Loucy (cell line): Measurements from ENCODE around the gene ACTR10.

Experiments
- H2AFZ ChIP-seq: fragments of 200-600 bp; sonication (generic); 2 replicates; pipeline ENCODE4 v1.6.0; 2016; ENCODE audit warnings: antibody characterized with exemption, mild to moderate bottlenecking, low read length, moderate library complexity
- H3F3A ChIP-seq: fragments of 200-600 bp; 2 replicates; pipeline ENCODE4 v1.6.0; 2016; ENCODE audit warnings: antibody characterized with exemption, low read depth, mild to moderate bottlenecking
- H3K27me3 ChIP-seq: fragments of 200-600 bp; sonication (generic); 2 replicates; pipeline ENCODE4 v1.6.1; 2014; ENCODE audit warnings: low read length, mild to moderate bottlenecking; ENCODE audit not compliant: insufficient read depth, poor library complexity, severe bottlenecking
- H3K36me3 ChIP-seq: fragments of 200-600 bp; sonication (generic); 2 replicates; pipeline ENCODE4 v1.6.1; 2016; ENCODE audit warnings: low read length; ENCODE audit not compliant: insufficient read depth
- H3K4me1 ChIP-seq: fragments of 200-600 bp; sonication (generic); 2 replicates; pipeline ENCODE4 v1.5.1; 2014; ENCODE audit warnings: low read length, mild to moderate bottlenecking; ENCODE audit not compliant: insufficient read depth, poor library complexity, severe bottlenecking
- H3K4me2 ChIP-seq: fragments of 200-600 bp; sonication (generic); 2 replicates; pipeline ENCODE4 v1.6.0; 2014; ENCODE audit warnings: antibody characterized with exemption, low read length, low read depth, mild to moderate bottlenecking; ENCODE audit not compliant: poor library complexity, severe bottlenecking
- H3K4me3 ChIP-seq: fragments of 200-600 bp; sonication (generic); 2 replicates; pipeline ENCODE4 v1.5.1; 2014; ENCODE audit warnings: low read length, mild to moderate bottlenecking, mixed read lengths; ENCODE audit not compliant: poor library complexity, severe bottlenecking
- H3K79me2 ChIP-seq: fragments of 200-600 bp; sonication (generic); 2 replicates; pipeline ENCODE4 v1.6.1; 2014; ENCODE audit warnings: low read length; ENCODE audit not compliant: insufficient read depth
- H3K9ac ChIP-seq: fragments of 200-600 bp; sonication (generic); 2 replicates; pipeline ENCODE4 v1.6.0; 2014; ENCODE audit warnings: mild to moderate bottlenecking, low read depth, low read length, moderate library complexity; ENCODE audit not compliant: poor library complexity, severe bottlenecking
- H3K9me2 ChIP-seq: fragments of 200-600 bp; sonication (generic); replicated peaks from 2 replicates; pipeline ENCODE4 v1.6.1; 2016; ENCODE audit warnings: low read depth, low read length, mixed read lengths
- H3K9me3 ChIP-seq: fragments of 200-600 bp; sonication (generic); 2 replicates; pipeline ENCODE4 v1.6.1; 2014; ENCODE audit warnings: mild to moderate bottlenecking, antibody characterized with exemption, low read length, low read depth; ENCODE audit not compliant: insufficient read depth
- H4K20me1 ChIP-seq: fragments of 200-600 bp; sonication (generic); 2 replicates; pipeline ENCODE4 v1.6.0; 2014; ENCODE audit warnings: antibody characterized with exemption, low read length, mild to moderate bottlenecking; ENCODE audit not compliant: insufficient read depth, poor library complexity, severe bottlenecking
- EZH2phosphoT487 ChIP-seq: fragments of 200-600 bp; IDR thresholded peaks from 2 replicates; pipeline ENCODE4 v1.6.1; 2018; ENCODE audit warnings: antibody characterized with exemption, mild to moderate bottlenecking, moderate library complexity, borderline replicate concordance
- TF ChIP-seq, protein P1 (sequence below): fragments of 200-600 bp; sonication (generic); conservative IDR thresholded peaks from 2 replicates; pipeline ENCODE4 v1.5.1; 2014; ENCODE audit warnings: mild to moderate bottlenecking, antibody characterized with exemption, low read length

ACTR10 gene

DNA sequence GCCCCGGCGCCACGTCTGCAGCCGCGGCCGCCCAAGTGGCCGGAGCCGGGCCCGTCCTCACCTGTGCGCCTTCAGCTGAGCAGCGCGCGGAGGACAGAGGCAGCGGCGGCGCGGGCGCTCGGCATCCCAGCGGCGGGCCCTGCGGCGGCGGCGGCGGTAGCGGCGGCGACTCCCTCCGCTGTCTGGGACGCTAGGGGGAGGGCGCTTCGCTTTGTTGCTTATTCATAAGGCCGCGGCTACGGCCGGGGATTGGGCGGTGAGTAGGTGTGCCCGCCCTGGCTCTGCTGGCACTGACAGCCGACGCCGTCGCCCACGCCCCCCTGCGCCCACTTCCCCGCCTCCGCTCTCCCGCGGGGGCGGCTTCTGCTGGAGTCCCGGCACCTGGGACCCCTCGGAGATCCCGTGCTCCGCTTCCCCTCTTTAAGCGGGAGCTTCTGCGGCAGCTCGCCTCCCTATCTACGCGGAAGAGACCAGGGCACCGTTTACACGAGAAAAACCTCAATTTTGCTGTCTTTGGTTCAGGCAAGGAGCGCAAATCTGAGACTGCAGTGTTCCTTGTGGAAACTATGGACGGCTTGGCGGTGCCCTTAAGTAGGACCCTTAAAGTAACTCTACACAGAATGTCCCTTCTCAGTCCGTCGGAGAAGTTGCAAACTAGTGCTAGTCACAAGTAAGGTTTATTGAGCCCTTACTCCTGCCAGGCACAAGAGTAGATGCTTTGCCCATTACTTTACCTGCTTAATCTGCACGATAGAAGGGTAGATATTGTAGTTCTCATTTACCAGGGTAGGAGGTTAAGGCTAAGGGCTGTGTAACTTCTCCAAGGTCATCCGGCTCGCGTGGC lies 47.7 kb upstream of the ACTR10 start, which contains the start of gene ARMH4:
Gene ARMH4 (minus strand): TSS at position 200 of the 844 bp plus-strand sequence. CDS start 12,855 bp downstream, outside the sequence.
- Histone ChIP-seq H3K79me2 (no peaks in the 10 kb centered on the region), H3K4me2 (peak within 1 kb of the TSS; percentile 89), H2AFZ (peak within 1 kb of the TSS; percentile 96), H3K36me3 (no peaks in the 10 kb centered on the region), H3K9me2 (no peaks in the 10 kb centered on the region), H3K4me1 (peaks cover 6% of the 10 kb centered on the region), H3K9me3 (no peaks in the 10 kb centered on the region), H3F3A (no peaks in the 10 kb centered on the region), H3K4me3 (peak within 1 kb of the TSS; percentile 74), H4K20me1 (no peaks in the 10 kb centered on the region), H3K9ac (no peak within 1 kb of the TSS), H3K27me3 (peaks cover 32% of the 10 kb centered on the region)
- TF ChIP-seq, protein P1, sequence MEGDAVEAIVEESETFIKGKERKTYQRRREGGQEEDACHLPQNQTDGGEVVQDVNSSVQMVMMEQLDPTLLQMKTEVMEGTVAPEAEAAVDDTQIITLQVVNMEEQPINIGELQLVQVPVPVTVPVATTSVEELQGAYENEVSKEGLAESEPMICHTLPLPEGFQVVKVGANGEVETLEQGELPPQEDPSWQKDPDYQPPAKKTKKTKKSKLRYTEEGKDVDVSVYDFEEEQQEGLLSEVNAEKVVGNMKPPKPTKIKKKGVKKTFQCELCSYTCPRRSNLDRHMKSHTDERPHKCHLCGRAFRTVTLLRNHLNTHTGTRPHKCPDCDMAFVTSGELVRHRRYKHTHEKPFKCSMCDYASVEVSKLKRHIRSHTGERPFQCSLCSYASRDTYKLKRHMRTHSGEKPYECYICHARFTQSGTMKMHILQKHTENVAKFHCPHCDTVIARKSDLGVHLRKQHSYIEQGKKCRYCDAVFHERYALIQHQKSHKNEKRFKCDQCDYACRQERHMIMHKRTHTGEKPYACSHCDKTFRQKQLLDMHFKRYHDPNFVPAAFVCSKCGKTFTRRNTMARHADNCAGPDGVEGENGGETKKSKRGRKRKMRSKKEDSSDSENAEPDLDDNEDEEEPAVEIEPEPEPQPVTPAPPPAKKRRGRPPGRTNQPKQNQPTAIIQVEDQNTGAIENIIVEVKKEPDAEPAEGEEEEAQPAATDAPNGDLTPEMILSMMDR = no peak

DNA sequence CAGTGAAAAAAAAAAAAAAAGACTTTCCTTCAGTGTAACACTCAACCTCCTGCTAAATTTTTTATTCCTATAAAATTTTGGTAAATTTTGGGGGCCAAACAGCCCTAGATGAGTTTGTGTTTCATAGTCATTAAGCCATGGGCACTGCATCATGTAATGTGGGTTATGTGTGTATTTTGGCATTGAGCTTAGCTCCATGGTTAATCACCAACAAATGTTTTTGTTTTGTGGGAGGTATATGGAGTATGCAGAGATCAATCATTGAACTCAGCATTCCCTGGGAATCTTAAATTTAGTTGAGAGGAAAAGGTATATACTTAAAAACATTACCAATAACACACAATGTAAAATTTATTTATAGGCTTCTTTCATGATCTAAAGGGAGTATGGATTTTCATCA lies 39.4 kb upstream of the ACTR10 start:
- Histone ChIP-seq H3K36me3 (no peaks in the 10 kb centered on the region), H3K9me3 (no peaks in the 10 kb centered on the region), H3K27me3 (no peaks in the 10 kb centered on the region), H3K9me2 (no peaks in the 10 kb centered on the region), H4K20me1 (no peaks in the 10 kb centered on the region), H3K9ac (no peak overlapping the region), H2AFZ (no peak overlapping the region), H3K4me2 (no peak overlapping the region), H3K4me1 (no peaks in the 10 kb centered on the region), H3K79me2 (no peaks in the 10 kb centered on the region), H3F3A (no peaks in the 10 kb centered on the region), H3K4me3 (no peak overlapping the region)
- no peak for TF ChIP-seq EZH2phosphoT487
- TF ChIP-seq, protein P1 = no peak

DNA sequence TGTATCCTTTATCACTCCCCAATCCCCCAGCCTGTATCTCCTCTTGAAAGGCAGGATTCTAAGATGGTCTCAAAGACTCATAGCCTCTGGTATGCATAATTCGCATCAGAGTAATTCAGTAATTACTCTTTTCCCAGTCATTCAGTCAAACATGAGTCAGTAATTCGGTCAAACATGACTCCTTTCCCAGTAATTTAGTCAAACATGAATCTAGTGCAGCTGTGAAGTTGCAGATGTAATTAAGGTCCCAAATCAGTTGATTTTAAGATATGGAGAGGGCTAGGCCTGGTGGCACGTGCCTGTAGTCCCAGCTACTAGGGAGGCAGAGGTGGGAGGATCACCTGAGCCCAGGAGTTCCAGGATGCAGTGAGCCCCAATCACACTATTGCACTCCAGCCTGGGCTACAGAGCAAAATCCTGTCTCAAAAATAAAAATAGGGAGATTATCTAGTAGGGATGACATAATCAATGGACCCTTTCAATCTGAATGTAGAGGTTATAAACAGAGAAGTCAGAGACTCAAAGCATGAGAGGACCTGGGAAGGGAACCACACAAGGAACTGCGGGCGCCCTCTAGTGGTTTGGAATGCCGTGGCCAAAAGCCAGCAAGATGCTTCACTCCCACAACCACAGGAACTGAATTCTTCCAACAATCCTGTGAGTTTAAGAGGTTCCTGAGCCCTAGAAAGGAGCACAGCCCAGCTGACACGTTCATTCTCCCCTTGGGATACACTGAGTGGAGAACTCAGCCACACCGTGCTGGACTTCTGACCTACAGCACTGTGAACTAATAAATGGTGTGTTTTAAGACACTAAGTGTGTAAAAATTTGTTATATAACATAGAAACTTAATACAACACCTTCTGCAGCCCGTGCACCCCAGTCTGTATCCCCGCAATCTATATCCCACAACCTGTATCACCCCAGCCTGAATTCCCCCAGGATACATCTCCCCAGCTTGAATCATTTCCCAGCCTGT lies 33.7 kb upstream of the ACTR10 start:
- no peaks in the 10 kb centered on the region for H3K27me3 ChIP-seq
- no peaks in the 10 kb centered on the region for H3K9me2 ChIP-seq
- no peaks in the 10 kb centered on the region for H3K79me2 ChIP-seq
- H2AFZ ChIP-seq = peak overlapping the region; percentile 77
- no peak overlapping the region for H3K4me2 ChIP-seq
- H3K36me3 ChIP-seq = no peaks in the 10 kb centered on the region
- no peaks in the 10 kb centered on the region for H3K9me3 ChIP-seq
- no peak overlapping the region for H3K4me3 ChIP-seq
- H3K4me1 ChIP-seq = no peaks in the 10 kb centered on the region
- H3K9ac ChIP-seq = no peak overlapping the region
- no peaks in the 10 kb centered on the region for H4K20me1 ChIP-seq
- H3F3A ChIP-seq = no peaks in the 10 kb centered on the region
- TF ChIP-seq, protein P1 = peak; percentile 93
- TF ChIP-seq EZH2phosphoT487 = no peak
